Lower leg skin (tissue), 3 donors: ENCODE results near the gene DCAF17.

Source experiments
- CTCF ChIP-seq, 3 donors: fragments of 450-650 bp; IDR thresholded peaks; one replicate each; pipeline ENCODE4 v1.5.1; 2016; ENCODE audit warnings: antibody characterized with exemption in 3 of 3, mild to moderate bottlenecking in 3 of 3, moderate library complexity in 2 of 3
- POLR2A ChIP-seq, 2 donors: fragments of 450-650 bp; IDR thresholded peaks; one replicate each; pipeline ENCODE4 v1.6.1; 2016 to 2017; ENCODE audit warnings: antibody characterized with exemption in 2 of 2, mild to moderate bottlenecking in 1 of 2, moderate library complexity in 1 of 2

GRCh38 chr2:171482877-171483276, 48.9 kb downstream of the DCAF17 start:
- TF ChIP-seq CTCF (IDR thresholded peaks at IDR 0.05) (no peak), POLR2A (IDR thresholded peaks at IDR 0.05) (no peak)
